ENCODE data around the gene ALAS2.

ALAS2 gene

GRCh38 chrX:55008571-55009358 lies 22.0 kb downstream of the ALAS2 start:
- H3K4me3 ChIP-seq (ENCODE audit: low read depth, low read length): no peak overlapping the region
- no peak for TF ChIP-seq MYC (IDR thresholded peaks at IDR 0.05; ENCODE audit: low read depth, low read length)
- no peak for TF ChIP-seq CTCF (IDR thresholded peaks at IDR 0.05; ENCODE audit: low read depth, low read length)
- no peak for TF ChIP-seq POLR2A (IDR thresholded peaks at IDR 0.05; ENCODE audit: extremely low read depth, insufficient read length)
- TF ChIP-seq MAX (IDR thresholded peaks at IDR 0.05; ENCODE audit: low read depth, low read length): no peak
- DNase-seq (ENCODE audit: low read depth): peak; percentile 64

GRCh38 chrX:55007656-55008055 lies 23.1 kb downstream of the ALAS2 start:
- H3K4me3 ChIP-seq (ENCODE audit: low read depth, low read length): no peak overlapping the region
- no peak for DNase-seq (ENCODE audit: low read depth)
- TF ChIP-seq MYC (IDR thresholded peaks at IDR 0.05; ENCODE audit: low read depth, low read length) (no peak), POLR2A (IDR thresholded peaks at IDR 0.05; ENCODE audit: extremely low read depth, insufficient read length) (no peak), MAX (IDR thresholded peaks at IDR 0.05; ENCODE audit: low read depth, low read length) (no peak), CTCF (IDR thresholded peaks at IDR 0.05; ENCODE audit: low read depth, low read length) (no peak)

GRCh38 chrX:55006827-55007621 lies 23.8 kb downstream of the ALAS2 start:
- H3K4me3 ChIP-seq (ENCODE audit: low read depth, low read length): no peak overlapping the region
- no peak for DNase-seq (ENCODE audit: low read depth)
- no peak for TF ChIP-seq CTCF (IDR thresholded peaks at IDR 0.05; ENCODE audit: low read depth, low read length)
- TF ChIP-seq MAX (IDR thresholded peaks at IDR 0.05; ENCODE audit: low read depth, low read length): no peak
- TF ChIP-seq POLR2A (IDR thresholded peaks at IDR 0.05; ENCODE audit: extremely low read depth, insufficient read length): no peak
- no peak for TF ChIP-seq MYC (IDR thresholded peaks at IDR 0.05; ENCODE audit: low read depth, low read length)

- no peak for DNase-seq (ENCODE audit: low read depth)
- TF ChIP-seq MYC (IDR thresholded peaks at IDR 0.05; ENCODE audit: low read depth, low read length): no peak
- no peak for TF ChIP-seq CTCF (IDR thresholded peaks at IDR 0.05; ENCODE audit: low read depth, low read length)
- TF ChIP-seq POLR2A (IDR thresholded peaks at IDR 0.05; ENCODE audit: extremely low read depth, insufficient read length): no peak
- TF ChIP-seq MAX (IDR thresholded peaks at IDR 0.05; ENCODE audit: low read depth, low read length): no peak
- no peak overlapping the region for H3K4me3 ChIP-seq (ENCODE audit: low read depth, low read length)
Observed at GRCh38 chrX:55005256-55005655, 25.5 kb downstream of the ALAS2 start.

- no peak overlapping the region for H3K4me3 ChIP-seq (ENCODE audit: low read depth, low read length)
- TF ChIP-seq CTCF (IDR thresholded peaks at IDR 0.05; ENCODE audit: low read depth, low read length) (no peak), MAX (IDR thresholded peaks at IDR 0.05; ENCODE audit: low read depth, low read length) (no peak), MYC (IDR thresholded peaks at IDR 0.05; ENCODE audit: low read depth, low read length) (no peak), POLR2A (IDR thresholded peaks at IDR 0.05; ENCODE audit: extremely low read depth, insufficient read length) (no peak)
- no peak for DNase-seq (ENCODE audit: low read depth)
Observed at GRCh38 chrX:55004231-55004630, 26.5 kb downstream of the ALAS2 start.
